OCI-LY3 (cell line): ENCODE data around the gene SNAP25.

Experiments used
- H2AFZ ChIP-seq: fragments of 200-600, 300-600 bp; shearing (Covaris generic); 2 replicates; pipeline ENCODE4 v1.6.0; 2014; ENCODE audit warnings: antibody characterized with exemption, low read depth, low read length
- H3K27ac ChIP-seq: fragments of 200-600, 300-600 bp; sonication (generic); 2 replicates; pipeline ENCODE4 v1.5.1; 2014; ENCODE audit warnings: mild to moderate bottlenecking, low read length, moderate library complexity, mixed read lengths
- H3K27me3 ChIP-seq: fragments of 200-600, 300-600 bp; sonication (generic); 2 replicates; pipeline ENCODE4 v1.6.1; 2014; ENCODE audit warnings: low read depth, low read length, mixed read lengths
- H3K36me3 ChIP-seq: fragments of 200-600, 300-600 bp; sonication (generic); replicated peaks from 2 replicates; pipeline ENCODE3; 2014; ENCODE audit warnings: low read depth, low read length, mixed read lengths
- H3K4me1 ChIP-seq: fragments of 300-600, 200-600 bp; sonication (generic); 2 replicates; pipeline ENCODE4 v1.6.1; 2014; ENCODE audit warnings: low read length, mixed read lengths
- H3K4me2 ChIP-seq: fragments of 200-600, 300-600 bp; sonication (generic); 2 replicates; pipeline ENCODE4 v1.6.1; 2014; ENCODE audit warnings: low read length, mixed read lengths
- H3K4me3 ChIP-seq: fragments of 300-600, 200-600 bp; sonication (generic); 2 replicates; pipeline ENCODE4 v1.5.1; 2014; ENCODE audit warnings: antibody characterized with exemption, mild to moderate bottlenecking, low read length, moderate library complexity
- H3K79me2 ChIP-seq: fragments of 300-600, 200-600 bp; shearing (Covaris generic); 2 replicates; pipeline ENCODE4 v1.6.1; 2014; ENCODE audit warnings: mild to moderate bottlenecking, low read length, mixed read lengths
- H3K9ac ChIP-seq: fragments of 300-600, 200-600 bp; shearing (Covaris generic); 2 replicates; pipeline ENCODE4 v1.6.0; 2014; ENCODE audit warnings: mild to moderate bottlenecking, low read length, moderate library complexity
- H3K9me3 ChIP-seq: fragments of 200-600, 300-600 bp; shearing (Covaris generic); 2 replicates; pipeline ENCODE4 v1.6.1; 2014; ENCODE audit warnings: low read length, mixed read lengths; ENCODE audit not compliant: insufficient read depth
- H4K20me1 ChIP-seq: fragments of 200-600, 300-600 bp; sonication (generic); 2 replicates; pipeline ENCODE4 v1.6.1; 2016; ENCODE audit warnings: low read length, mixed read lengths; ENCODE audit not compliant: insufficient read depth
- EZH2phosphoT487 ChIP-seq: fragments of 200-600 bp; shearing (Covaris generic); IDR thresholded peaks from 2 replicates; pipeline ENCODE4 v1.6.1; 2018; ENCODE audit warnings: antibody characterized with exemption, mixed run types, low read depth
- TF ChIP-seq, protein P1 (sequence below): fragments of 200-600, 300-600 bp; sonication (generic); IDR thresholded peaks from 2 replicates; pipeline ENCODE4 v1.5.1; 2014; ENCODE audit warnings: antibody characterized with exemption, low read length, low read depth

SNAP25 gene

DNA sequence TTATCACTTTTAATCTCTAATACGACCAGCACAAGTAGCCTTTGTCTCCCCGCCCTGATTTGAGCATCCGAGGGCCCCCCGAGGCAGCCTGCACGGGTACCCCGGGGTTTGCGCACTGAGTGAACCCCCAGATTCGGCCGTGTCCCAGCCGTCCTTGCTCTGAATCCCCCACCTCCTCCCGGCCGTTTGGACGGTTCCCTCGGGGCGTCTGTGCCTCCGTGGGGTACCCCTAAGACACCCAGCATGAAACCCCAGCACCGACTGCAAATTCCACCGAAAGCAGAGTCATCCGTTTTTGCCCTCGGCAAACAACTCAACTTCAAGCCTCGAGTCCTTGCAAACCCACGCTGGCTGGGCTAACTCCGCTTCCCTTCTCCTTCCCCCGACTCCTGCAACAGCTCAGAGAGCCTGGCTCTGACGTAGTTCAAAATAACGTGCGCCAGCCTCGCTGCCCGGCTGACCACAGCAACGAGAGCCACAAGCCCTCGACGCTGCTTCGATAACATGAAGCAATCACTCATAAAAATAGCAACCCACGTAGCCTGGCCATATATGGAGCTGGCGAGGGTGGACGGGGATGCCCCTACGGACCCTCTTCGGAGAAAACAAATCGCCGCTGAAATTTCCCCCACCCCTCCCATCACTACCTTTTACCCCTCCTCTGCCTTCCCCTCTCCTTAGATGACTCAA is 764 bp upstream of the SNAP25 start:
- Histone ChIP-seq H3K4me3 (no peak overlapping the region), H3K27me3 (peaks cover 21% of the 10 kb centered on the region), H3K36me3 (no peaks in the 10 kb centered on the region), H4K20me1 (no peaks in the 10 kb centered on the region), H3K79me2 (no peaks in the 10 kb centered on the region), H3K4me1 (no peaks in the 10 kb centered on the region), H2AFZ (no peak overlapping the region), H3K9ac (no peak overlapping the region), H3K4me2 (no peak overlapping the region), H3K27ac (no peak overlapping the region), H3K9me3 (no peaks in the 10 kb centered on the region)
- no peak for TF ChIP-seq EZH2phosphoT487

DNA sequence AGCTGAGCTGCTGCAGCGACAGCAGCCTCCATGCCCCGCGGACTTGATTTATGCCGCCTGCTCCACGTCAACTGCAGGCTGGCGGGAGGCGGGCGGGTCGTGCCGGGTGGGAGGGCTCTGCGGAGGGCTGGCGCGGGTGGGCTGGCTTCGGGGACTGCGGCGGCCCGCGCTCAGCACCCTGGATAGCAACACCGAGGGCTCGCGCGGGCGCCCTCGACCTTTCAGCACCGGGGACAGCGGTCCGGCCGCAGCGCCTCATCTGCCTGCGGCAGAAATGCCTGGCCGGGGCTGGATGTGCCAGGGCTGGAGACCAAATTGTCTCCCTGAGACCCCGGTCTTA is 792 bp downstream of the SNAP25 start:
- Histone ChIP-seq H3K9me3 (no peaks in the 10 kb centered on the region), H3K79me2 (no peaks in the 10 kb centered on the region), H3K27ac (no peak overlapping the region), H3K9ac (no peak overlapping the region), H3K36me3 (no peaks in the 10 kb centered on the region), H2AFZ (no peak overlapping the region), H3K4me3 (no peak overlapping the region), H3K4me2 (no peak overlapping the region), H4K20me1 (no peaks in the 10 kb centered on the region), H3K27me3 (peaks cover 18% of the 10 kb centered on the region), H3K4me1 (no peaks in the 10 kb centered on the region)
- TF ChIP-seq, protein P1, sequence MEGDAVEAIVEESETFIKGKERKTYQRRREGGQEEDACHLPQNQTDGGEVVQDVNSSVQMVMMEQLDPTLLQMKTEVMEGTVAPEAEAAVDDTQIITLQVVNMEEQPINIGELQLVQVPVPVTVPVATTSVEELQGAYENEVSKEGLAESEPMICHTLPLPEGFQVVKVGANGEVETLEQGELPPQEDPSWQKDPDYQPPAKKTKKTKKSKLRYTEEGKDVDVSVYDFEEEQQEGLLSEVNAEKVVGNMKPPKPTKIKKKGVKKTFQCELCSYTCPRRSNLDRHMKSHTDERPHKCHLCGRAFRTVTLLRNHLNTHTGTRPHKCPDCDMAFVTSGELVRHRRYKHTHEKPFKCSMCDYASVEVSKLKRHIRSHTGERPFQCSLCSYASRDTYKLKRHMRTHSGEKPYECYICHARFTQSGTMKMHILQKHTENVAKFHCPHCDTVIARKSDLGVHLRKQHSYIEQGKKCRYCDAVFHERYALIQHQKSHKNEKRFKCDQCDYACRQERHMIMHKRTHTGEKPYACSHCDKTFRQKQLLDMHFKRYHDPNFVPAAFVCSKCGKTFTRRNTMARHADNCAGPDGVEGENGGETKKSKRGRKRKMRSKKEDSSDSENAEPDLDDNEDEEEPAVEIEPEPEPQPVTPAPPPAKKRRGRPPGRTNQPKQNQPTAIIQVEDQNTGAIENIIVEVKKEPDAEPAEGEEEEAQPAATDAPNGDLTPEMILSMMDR, result no peak
- no peak for TF ChIP-seq EZH2phosphoT487

DNA sequence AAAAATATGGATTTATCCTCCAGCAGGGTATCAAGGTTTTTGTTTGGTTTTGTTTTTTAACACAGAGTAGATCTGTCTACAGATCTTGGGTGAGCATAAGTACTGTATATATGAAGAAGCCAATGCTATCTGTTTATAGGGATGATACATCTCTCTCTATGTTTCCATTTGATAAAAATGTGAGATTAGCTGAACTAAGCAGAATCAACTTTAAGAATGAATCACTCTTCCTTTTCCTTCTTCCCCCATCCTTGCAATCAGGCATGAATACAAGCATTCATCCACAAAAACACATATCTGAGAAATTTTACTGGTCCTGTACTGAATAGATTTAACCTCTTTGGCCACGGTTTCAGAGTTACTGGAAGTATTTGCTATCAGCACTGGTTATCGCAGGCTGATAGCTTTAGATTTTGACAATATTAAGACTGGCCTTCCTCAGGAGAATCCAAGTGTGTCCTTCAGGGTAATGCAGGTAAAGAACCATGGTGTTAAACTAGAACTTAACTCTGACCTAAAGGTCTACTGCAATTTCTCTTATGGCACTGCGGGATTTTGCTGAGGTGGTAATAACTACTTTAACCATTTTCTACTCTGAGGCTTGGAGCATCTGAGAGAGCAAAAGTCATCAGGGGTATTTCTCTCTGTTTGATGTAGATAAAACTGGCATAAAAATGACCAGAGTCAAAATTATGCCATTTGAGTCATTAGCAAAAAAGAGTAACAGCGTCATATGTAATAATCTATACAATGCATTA is 1.5 kb downstream of the SNAP25 start:
- Histone ChIP-seq H3K4me3 (no peak overlapping the region), H3K79me2 (no peaks in the 10 kb centered on the region), H3K27ac (no peak overlapping the region), H3K4me2 (no peak overlapping the region), H3K9ac (no peak overlapping the region), H4K20me1 (no peaks in the 10 kb centered on the region), H2AFZ (no peak overlapping the region), H3K36me3 (no peaks in the 10 kb centered on the region), H3K4me1 (no peaks in the 10 kb centered on the region), H3K9me3 (no peaks in the 10 kb centered on the region), H3K27me3 (peaks cover 18% of the 10 kb centered on the region)
- no peak for TF ChIP-seq EZH2phosphoT487
- TF ChIP-seq, protein P1, result no peak

DNA sequence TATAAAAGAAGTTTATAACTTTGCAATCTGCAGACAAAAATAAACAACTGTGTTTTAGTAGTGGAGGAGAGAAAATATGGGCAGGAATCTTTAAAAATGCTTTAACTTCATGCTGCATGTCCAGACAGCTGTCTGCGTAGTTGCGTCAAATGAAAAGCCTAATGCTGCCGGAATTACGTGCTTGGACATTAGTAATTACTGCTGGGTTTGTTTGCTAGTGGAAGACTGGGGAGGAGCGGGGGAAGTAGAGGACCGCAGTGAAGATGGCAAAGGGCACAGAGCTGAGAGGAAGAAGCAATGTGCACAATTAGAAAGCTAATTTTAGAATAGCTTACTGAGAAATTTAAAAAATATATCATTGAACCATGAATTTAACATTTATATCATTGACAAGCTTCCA is 2.4 kb downstream of the SNAP25 start:
- Histone ChIP-seq H3K27me3 (peaks cover 18% of the 10 kb centered on the region; the same call in 1 of the 2 replicates), H3K9ac (no peak overlapping the region), H3K27ac (no peak overlapping the region), H4K20me1 (no peaks in the 10 kb centered on the region), H3K79me2 (no peaks in the 10 kb centered on the region), H3K9me3 (no peaks in the 10 kb centered on the region), H3K4me3 (no peak overlapping the region), H2AFZ (no peak overlapping the region), H3K4me2 (no peak overlapping the region), H3K36me3 (no peaks in the 10 kb centered on the region), H3K4me1 (peaks cover 7% of the 10 kb centered on the region)
- no peak for TF ChIP-seq EZH2phosphoT487
- TF ChIP-seq, protein P1, result no peak
